Ishikawa (cell line): Measurements from ENCODE around the gene NKX1-1.

Experiments
- CEBPB ChIP-seq: IDR thresholded peaks from 2 replicates; pipeline ENCODE4 v1.6.1; 2012
- EP300 ChIP-seq: IDR thresholded peaks from 2 replicates; pipeline ENCODE4 v1.6.1; 2012; ENCODE audit warnings: borderline replicate concordance
- FOXM1 ChIP-seq: IDR thresholded peaks from 2 replicates; pipeline ENCODE4 v1.6.1; 2012; ENCODE audit warnings: low read depth, borderline replicate concordance
- RAD21 ChIP-seq: IDR thresholded peaks from 2 replicates; pipeline ENCODE4 v1.6.1; 2012; ENCODE audit warnings: low read depth
- REST ChIP-seq: IDR thresholded peaks from 2 replicates; pipeline ENCODE4 v1.6.1; 2012; ENCODE audit warnings: low read depth, mild to moderate bottlenecking
- TAF1 ChIP-seq: IDR thresholded peaks from 2 replicates; pipeline ENCODE4 v1.6.1; 2012; ENCODE audit warnings: low read depth, mild to moderate bottlenecking
- TEAD4 ChIP-seq: IDR thresholded peaks from 2 replicates; pipeline ENCODE4 v1.6.1; 2012
- YY1 ChIP-seq: IDR thresholded peaks from 2 replicates; pipeline ENCODE4 v1.6.1; 2012; ENCODE audit warnings: low read depth

GRCh38 chr4:1418494-1419285 is 12.4 kb upstream of the NKX1-1 start:
- no peak for TF ChIP-seq TAF1
- TF ChIP-seq RAD21, result no peak
- no peak for TF ChIP-seq CEBPB
- TF ChIP-seq FOXM1, result no peak
- TF ChIP-seq YY1, result no peak
- TF ChIP-seq EP300, result no peak
- no peak for TF ChIP-seq TEAD4
- TF ChIP-seq REST, result no peak
